DMS79 (cell line): ENCODE results near the gene CACNA2D1.

ENCODE experiments used
- DNase-seq: peaks from one replicate; lab custom pipeline; 2025; lab: John Stamatoyannopoulos, UW

The CACNA2D1 gene

DNA sequence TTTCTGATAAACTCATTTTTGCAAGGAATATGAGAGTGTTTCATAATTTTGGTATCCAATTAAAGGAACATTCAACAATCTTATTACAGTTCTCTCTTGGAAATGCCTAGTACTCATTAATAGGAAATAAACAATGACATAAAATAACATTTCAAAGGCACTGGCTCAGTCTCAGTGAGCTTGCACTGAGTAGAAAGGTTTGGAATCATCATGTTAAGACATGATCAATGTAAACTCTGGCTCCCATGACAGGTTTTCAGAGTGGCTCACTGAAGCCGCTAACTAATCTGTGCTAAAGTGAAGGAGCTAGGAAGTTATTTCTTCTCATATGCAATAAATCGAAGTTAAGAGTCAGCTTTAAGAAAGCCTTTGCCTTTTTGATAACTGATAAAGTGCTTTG lies 470.5 kb downstream of the CACNA2D1 start:
- no peak for DNase-seq

DNA sequence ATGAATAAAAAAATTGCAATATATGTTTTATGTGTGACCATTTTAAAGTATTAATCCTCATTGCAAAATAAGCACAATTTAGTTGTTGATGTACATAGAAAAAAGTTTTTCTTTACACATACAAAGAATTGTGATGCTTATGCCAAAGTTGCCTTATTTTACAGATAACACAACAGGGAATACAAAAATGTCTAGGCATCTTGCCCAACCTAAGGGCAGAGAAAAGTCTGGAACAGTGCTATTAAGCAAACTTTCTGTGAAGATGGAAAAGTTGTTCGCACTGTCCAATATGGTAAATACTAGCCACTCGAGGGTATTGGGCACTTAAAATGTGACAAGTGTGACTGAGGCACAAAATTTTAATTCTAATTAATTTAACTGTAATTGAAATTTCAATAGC lies 483.6 kb downstream of the CACNA2D1 start:
- DNase-seq, result no peak

DNA sequence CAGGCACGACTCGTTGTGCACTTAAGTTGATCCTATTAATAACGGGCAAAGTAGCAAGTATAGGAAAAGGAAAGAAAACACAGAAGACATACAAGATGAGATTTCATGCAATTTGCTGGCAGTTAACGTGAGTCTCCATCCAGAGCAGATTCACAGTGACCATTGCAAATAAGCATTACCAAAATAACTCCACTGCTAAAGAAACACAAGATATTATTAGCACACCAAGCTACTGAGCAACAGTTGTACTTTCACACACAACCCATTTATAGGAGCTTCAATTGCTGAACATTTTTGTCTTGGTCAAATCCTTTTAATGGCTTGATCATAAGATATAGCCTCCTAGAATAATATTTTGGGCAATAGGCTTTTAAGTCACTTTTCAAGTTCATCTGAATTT lies 486.1 kb downstream of the CACNA2D1 start:
- no peak for DNase-seq

DNA sequence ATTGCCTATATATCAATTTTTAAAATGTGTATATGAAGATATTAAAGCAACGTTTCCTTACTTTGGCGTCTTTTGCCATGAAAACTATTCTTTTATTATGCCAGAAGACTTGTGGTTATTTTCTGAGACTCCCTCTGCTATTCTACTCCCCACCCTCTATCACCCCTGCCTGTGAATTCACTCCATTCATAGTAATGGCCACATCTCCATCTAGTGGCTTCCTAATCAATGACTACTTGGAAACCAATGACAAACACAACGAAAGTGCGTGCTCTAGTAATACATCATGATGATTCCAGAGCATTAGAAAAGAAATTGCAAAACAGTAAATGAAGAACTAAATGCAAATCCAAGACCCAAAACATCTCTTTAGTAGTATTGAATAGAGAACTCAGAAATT lies 487.1 kb downstream of the CACNA2D1 start:
- no peak for DNase-seq

DNA sequence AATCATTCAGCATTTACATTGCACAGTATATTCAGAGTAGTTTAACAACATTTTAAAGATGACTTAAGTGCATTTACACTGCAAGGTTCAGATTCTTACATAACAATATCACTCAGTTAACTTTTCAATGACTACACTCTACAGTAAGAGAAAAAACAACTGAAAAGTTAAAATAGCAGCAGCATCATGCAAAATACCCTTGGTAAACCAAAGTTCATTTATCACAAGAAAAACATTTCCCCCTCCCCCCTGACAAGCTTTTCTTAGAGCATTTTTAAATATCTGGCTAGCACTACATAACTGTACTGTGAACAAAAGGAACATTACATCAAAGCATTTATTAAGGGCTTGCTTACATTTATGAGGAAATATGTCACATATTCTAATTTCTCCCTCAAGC lies 494.3 kb downstream of the CACNA2D1 start:
- DNase-seq, result no peak

DNA sequence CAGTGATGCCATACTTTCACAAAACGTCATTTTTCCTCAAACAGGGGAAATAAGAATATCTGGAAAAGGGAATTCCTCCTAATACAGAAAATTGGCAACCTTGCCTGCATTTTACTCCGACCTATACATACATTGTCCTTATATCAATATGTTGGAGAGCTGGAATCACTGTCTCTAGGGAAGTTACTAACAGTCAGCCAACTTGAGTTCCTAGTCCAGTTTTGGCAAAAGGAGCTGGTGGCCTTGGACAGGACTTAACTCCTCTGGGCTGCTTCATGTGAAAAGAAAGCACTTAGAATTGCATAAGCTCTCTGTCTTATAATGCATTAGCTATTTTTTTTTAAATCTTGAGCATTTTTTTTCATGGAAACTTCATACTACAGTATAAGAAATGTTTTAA lies 499.5 kb downstream of the CACNA2D1 start:
- no peak for DNase-seq

DNA sequence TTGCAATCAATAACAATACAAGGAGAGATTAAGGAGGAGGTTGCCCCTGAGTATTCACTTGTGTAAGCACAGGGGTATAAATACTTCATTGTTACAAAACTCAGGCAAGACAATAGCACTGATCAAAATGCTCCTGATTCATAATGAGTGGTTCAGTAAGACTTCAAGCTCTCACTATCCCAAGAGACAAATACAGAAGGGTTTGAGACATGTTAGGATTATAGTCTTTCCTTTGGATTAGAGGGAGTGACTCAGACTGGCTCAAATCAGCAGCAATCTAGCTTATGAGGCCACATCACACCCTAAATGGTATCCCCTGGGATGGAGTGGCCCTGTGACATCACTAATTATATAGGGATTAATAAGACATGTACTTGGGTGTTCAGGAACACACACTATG lies 506.5 kb downstream of the CACNA2D1 start:
- no peak for DNase-seq

DNA sequence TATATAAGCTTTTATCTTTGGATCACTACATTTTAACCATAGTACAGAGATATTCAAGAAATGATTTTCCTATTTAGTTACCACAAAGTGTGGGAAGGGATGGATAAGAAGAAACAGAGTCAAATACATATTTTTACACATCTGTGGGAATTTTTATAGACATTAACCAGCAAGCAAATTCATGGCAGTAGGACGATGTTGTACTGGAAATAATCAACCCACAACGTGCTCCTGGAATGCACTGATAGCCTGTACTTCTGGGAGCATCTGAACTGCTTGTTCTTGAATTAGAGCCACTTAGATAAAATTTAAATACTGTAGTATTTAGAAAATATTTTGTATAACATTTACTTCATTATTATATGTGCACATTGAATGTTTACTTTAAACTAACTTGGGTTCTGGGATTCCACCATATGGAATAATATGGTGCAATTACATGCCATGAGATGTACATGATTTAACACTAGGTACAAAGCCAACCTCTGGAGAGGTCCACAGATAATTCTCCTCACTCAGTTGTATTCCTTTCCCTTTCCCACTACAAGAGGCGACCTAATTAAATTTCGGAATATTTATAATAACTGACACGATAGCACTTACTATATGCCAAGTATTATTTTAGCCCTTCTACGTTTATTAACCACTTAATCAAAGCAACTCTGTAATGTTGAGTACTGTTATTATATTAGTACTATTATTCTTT lies 508.8 kb downstream of the CACNA2D1 start:
- no peak for DNase-seq

DNA sequence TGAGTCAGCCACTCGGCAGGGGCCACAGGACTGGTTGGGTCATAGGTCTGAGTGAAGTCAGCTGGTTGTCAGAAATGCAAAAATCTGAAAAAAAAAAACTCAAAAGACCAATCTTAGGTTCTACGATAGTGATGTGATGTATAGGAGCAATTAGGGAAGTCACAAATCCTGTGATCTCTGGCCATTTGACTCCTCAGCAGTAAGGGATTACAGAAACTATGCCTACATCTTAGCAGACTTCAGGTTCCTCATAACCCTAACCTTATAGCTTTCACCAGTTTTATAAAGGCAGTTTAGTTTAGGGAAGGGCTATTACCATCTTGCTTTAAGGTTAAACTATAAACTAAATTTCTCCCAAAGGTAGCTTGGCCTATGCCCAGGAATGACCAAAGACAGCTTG lies 510.6 kb downstream of the CACNA2D1 start:
- no peak for DNase-seq

DNA sequence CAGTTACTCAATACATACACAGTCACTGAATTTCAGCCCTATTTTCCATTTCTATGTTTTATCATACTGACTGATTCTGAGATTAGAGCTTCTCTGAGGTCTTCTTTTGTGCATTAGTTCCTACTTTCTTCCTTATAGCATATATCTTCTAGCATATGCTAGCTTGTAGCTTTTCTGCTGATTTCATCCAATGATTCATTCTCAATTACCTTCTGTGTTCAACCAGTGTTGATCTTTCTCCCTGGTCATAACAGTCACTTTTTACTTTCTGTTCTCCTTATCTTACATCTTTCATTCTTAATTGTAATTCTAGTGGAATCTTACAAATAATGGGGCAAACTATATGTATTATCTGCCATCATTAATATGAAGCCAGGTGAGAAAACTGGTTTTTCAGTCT lies 514.2 kb downstream of the CACNA2D1 start:
- DNase-seq, result no peak

DNA sequence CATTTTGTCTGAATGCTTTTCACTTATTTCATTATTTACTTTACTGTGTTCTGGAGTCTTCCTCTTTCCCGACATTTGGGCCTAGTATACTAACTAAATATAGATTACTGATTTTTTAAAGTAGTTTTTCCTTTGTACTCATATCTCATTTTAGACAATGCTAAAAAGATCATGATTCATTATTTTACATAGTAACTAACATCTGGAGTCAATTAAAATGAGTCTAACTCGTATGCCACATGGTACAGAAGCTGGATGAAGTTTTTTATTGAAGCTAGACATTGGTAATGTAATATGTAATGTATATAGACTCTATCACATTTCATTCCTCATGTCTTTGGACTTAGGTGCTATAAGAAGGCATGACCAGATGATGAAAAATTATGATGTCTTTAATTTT lies 517.4 kb downstream of the CACNA2D1 start:
- DNase-seq, result no peak

DNA sequence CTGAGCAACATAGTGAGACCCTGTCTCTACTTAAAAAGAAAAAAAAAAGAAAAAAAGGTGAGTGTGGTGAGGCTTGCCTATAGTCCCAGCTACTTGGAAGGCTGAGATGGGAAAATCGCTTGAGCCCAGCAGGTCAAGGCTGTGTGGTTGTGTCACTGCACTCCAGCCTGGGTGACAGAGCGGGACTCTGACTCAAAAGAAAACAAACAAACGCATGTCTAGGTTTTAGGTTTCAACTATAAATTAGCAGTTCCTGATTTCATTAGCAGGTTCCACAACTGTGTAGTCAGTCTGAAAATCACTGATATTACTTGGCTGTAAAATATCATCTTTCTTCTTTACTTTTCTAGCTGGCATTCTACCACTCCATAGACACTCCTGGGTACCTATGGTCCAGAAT lies 518.0 kb downstream of the CACNA2D1 start:
- DNase-seq, result no peak

DNA sequence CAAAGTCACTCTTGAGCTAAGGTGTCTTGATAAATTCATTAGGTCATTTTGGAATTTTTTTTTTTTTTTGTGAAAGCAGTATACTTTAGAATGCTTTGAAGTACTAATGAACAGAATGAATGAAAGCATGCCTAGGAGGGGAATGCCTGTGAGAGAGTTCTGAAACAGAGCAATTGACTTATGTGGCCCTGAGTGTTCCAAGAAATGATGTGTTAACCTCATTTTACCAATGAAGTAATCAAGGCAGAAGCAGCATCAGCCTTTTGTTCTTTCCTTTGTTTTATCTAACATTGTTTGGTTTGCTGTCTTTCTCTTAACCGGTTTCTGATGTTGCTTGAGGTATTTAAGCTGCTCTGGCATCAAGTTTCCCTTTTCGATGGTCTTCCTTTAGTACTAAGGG lies 519.1 kb downstream of the CACNA2D1 start:
- no peak for DNase-seq

DNA sequence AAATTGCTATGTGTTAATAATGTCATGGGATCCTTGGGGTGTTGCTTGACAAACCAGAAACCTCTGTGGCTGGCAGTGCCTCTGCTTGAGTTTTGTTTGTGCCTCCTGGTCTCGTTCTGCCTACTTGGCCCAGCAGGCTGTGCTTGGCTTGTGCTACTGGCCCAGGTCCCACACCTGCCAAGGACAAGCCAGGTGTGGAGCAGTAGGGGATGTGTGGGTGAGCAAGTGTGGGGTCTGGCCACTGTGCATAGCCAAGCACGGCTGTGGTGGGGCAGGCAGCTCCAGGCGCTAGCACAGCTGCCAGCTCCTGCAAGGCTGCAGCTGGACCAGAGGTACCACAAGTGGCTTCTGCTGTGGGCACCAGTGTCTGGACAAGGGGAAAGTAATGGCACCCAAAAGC lies 524.1 kb downstream of the CACNA2D1 start:
- no peak for DNase-seq

DNA sequence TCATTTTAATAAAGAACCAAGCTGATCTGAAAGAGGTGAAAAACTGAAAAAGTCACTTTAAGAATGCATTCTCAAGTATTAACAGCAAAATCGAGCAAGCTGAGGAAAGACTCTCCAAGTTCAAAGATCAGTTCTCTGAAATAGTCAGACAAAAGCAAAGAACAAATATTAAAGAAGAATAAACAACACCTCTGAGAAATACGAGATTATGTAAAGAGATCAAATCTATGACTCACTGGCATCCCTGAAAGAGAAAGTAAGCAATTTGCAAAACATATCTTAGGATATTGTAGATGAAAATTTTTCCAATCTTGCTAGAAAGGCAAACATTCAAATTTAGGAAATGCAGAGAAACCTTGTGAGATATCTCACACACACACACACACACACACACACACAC lies 535.4 kb downstream of the CACNA2D1 start:
- no peak for DNase-seq

DNA sequence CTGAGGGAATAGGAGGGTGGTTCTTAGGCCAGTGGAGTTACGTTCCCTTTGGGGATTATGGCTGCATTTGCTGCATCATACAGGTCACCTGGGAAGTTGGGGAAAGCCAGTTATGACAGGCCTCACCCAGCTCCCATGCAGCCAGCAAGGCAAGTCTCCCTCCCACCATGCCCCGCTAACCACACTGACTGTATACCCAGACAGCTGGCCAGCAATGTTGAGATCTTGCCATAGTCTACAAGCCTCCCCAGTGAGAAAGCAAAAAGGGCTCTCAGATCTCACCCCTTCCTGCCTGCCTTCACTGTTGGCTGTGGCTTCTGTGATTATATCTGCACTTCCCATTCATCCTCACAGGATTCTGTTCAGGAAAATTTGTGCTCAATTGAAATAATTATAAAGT lies 540.5 kb downstream of the CACNA2D1 start:
- DNase-seq, result no peak

DNA sequence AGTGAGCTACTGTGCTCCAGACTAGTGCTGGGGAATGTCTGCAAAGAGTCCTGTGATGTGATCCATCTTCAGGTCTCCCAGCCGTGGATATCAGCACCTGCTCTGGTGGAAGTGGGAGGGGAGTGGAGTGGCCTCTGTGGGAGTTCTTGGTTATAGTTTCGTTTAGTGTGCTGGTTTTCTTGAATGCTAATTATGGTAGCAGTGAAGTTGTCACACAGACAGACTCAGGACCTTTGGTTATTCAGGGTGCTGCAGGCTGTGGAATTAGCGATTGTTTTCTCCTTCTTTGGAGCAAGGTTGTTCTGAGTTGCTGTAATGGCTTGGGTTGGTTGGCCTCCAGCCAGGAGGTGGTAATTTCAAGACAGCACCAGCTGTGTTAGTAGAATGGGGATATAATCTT lies 541.0 kb downstream of the CACNA2D1 start:
- no peak for DNase-seq
